GM18867 (cell line): ENCODE data around the gene CXCL3.

ENCODE experiments used
- ATAC-seq: cut with Tn5 transposase; IDR thresholded peaks from one replicate; pipeline ENCODE4 v1.9.1; 2021; ENCODE audit warnings: mild to moderate bottlenecking, moderate library complexity; ENCODE audit not compliant: unreplicated experiment

The CXCL3 gene

DNA sequence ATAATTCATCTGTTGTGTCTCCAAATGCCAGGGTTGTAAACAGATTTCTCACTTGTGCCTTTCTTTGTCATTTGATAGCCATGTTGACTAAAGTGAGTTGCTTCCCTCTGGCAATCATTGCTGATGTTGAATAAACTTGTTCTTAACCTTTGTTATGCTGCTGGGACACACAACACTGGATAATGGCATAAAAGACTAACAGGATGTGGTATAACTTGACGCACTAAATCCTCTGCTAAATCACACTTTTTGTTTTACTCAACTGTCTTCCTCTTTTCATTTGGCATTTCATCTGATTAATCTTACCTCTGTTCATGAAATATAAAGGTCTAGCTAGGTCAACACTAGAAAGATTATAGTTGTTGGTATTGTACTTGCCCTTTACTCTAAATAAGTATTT lies 22.4 kb downstream of the CXCL3 start:
- ATAC-seq: peak; percentile 53

DNA sequence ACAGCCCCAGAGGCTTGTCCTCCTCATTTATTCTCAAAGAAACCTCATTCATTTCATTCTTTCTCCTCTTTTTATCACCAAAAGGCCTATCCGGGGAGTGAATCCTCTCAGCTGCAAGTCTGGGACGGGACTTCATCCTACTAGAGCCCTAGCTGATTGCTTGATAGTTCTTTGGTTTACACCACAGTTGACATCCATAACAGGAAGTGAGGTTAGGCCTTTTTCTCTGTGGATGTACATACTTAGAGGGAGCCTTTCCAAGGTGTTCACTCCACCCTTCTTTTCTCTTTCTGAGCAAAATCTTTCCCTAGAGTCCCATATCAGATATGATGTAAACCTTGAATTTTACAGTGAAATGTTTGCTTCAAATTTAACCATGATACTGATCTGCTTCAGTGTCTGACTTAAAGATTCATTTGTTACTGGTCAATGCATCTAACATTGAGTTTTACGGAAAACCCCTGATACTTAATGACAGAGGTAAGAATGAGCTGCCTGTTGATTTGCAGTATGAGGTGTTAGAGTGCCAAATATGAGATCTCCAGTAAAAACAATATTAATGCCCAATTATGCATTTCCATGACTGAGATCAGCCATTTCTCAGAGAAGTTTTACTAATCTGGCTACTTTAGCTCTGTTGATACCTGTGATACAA lies 23.2 kb downstream of the CXCL3 start:
- no peak for ATAC-seq

- ATAC-seq: no peak
These were observed 24.2 kb downstream of the CXCL3 start for GRCh38 chr4:74014332-74014731.

- no peak for ATAC-seq
These were observed 25.2 kb downstream of the CXCL3 start for GRCh38 chr4:74013264-74013663.

DNA sequence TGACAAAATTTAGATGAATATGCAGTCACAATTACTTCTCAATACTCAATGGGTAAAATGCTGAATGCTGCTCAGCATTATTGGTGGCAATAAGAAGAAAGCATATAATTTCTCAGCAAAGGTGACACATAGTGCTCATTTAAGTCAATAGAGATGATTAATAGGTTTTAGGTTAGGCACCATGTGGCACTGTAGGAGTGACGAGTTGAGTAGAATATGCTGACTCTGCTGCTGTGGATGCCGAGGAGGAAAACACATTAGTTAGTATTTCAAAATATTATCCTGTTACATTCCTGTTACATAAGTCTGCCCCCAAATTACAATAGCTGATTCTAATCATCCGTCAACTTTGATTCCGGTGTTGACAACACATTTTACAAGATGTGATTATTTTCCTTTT lies 26.4 kb downstream of the CXCL3 start:
- ATAC-seq: no peak

DNA sequence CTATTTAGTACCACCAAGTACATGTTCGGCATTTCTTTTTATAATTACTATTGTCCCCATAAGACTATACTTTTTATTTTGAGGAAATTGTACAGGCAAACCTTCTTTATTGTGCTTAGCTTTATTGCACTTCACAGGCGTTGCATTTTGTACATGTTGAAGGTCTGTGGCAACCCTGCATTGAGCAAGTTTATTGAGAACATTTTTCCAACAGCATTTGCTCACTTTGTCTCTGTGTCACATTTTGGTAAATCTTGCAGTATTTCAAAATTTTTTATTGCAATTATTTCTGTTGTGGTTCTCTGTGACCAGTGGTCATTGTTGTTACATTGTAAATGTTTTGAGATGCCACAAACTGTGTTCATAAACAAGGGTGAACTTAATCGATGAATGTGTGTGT lies 29.2 kb downstream of the CXCL3 start:
- no peak for ATAC-seq

DNA sequence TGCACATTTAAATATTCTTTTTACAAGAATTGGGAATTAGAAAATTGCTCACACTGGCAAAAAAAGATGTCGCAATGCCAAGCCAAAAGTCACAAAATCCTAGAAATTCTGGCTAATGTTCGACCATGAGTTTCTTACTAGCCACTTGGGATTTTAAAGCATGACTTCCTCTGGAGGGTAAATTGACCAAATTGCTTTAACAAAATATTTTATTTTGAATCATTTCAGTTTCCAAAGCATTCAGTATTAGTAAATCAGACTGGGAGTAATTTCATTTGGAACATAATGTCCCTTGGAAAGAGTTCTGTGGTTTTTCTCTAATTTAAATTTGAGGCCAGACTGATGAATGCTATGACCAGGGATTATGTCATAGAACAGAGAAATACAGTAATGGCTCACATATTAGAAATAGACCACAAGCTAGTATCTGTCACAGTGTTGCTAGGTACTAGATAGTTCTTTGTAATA lies 32.4 kb downstream of the CXCL3 start:
- no peak for ATAC-seq

GRCh38 chr4:74005528-74005927 lies 33.0 kb downstream of the CXCL3 start:
- ATAC-seq: no peak

- ATAC-seq: no peak
These were observed 33.8 kb downstream of the CXCL3 start for GRCh38 chr4:74004668-74005067.

DNA sequence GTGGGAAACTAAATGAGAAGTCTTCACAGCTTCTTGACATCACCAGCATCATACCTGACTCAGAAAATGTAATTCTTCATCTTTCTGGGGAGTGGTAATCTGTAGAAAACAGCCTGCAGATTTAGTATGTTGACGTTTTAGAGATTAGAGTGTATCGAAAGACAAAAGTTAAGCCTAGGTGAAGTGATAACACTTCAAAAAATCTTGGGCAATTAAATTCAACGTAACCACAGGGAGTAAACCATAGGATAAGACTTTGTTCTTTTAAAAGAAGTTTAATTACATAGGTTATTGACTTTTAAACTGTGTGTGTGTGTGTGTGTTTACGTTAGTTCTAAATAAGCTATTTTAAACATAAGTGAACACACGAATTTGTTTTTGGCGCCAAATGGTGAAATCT lies 38.2 kb downstream of the CXCL3 start:
- no peak for ATAC-seq

DNA sequence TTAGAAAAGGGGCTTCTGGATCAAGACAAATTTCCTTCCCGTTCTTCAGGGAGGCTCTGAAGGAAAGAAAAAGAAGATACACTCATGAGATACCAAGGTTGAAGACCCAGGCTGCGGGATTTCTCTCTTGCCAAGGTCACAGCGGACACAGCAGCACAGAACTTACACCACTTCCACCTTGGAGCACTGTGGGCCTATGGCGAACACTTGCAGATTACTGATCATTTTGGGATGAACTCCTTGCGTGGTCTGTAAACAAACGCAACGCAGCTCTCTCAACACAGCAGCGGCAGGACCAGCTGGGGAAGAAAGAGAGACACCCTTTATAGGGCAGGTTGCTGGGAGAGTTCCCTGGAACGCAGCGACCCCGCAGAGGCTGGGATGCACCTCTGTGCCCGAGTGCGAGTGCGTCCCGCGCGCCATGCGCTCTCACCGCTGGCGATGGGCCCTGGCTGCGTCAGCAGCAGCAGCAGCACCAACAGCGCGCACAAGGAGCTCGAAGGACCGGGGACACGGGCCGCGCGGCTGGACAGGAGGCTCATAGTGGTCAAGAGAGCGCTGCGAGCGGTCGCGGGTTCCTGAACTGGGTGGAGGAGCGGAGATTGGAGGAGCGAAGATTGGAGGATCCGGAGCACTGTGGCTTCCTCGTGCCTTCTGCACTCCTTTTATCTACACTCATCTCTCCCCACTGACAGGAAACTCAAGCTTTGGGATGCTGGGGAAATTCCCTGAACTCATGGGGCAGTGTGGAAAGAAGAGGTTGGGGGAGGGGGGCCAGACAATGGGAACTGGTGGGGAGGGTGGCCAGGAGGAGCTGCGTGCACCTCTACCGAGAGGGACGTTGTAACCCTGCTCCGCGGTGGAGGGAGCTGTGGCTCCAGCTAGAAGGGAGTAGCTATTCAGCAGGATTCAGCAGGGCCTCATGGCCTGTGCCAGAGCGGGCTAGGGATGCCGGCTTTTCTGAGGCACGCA lies 40.2 kb downstream of the CXCL3 start, which contains the start of gene CXCL5:
TSS of gene CXCL5 (minus strand) at position 638 of the 972 bp plus-strand sequence. CDS start at position 542, 96 bp downstream.
- ATAC-seq: no peak

DNA sequence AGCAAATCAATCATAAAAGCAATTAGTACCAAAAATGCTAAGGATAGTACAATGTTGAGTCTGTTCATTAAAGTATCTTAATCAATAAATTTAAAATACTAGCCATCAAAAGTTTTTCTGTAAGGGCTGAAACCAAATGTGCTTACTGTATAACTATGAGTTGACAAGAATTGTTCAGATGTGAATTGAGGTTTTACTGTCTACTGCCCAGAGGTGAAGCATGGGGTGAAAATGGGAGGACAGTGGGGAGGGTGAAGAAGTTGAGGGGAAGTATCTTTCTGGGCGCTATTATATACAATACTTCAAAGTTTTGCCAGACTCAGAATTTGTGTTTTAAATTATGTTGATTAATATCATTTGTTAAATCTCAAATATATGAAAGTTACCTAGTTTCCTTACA lies 46.4 kb downstream of the CXCL3 start:
- ATAC-seq: no peak

DNA sequence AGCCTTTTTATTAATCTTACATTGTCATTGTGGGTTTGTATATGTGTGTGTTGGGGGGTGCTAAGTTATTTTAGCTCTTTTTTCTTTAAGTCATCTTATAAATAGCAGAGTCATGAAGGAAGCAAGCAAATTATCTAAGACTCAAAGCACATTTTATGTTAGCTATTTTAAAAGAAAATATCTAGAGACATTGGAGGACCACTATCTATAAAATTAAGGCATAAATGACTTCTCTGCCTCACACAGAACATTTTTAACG lies 46.8 kb downstream of the CXCL3 start:
- ATAC-seq: no peak

- no peak for ATAC-seq
These were observed 47.3 kb downstream of the CXCL3 start for GRCh38 chr4:73990988-73991741.

DNA sequence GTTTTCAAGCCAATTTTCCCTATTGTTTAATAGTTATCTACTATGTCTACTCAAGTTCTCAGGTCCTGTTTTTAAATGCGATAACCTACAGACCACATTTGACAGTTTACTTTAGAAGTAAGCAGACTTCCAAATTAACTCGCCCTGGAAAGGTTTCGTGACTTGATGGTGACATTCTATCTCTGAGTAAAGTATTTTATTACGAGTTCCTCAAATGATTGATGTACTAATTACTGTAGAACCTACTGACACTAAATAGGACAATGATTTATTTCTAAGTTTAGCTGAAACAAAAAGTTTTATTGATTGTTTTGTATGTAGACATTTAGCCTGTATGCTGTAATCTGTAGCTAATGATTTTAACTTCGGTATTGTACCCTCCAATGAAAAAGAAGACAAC lies 48.6 kb downstream of the CXCL3 start:
- no peak for ATAC-seq

- no peak for ATAC-seq
These were observed 49.5 kb downstream of the CXCL3 start for GRCh38 chr4:73989031-73989430.

DNA sequence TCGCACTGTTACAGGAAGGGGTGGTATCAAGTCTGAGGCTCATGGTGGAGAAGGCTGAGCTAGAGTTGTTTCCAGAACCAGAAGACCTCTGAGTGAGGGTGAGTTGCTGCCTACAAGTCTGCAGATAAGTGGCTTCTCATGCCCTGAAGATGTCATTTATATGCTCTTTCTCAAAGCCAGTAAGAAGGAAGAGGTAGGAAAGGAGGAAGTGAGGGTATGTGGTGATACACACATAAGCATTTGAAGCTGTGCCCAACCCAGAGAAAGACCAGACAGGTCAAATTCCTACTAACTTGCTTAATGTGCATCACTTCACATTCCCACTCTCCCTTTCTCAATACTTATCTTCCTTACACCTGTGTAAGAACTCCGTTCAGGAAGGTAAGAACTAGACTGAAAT lies 50.4 kb downstream of the CXCL3 start, which contains the start of gene PPBP:
TSS of gene PPBP (minus strand) at position 130 of the 400 bp plus-strand sequence. CDS start at position 43, 87 bp downstream.
- no peak for ATAC-seq
